ENCODE results near the gene PLPP3.

DNA sequence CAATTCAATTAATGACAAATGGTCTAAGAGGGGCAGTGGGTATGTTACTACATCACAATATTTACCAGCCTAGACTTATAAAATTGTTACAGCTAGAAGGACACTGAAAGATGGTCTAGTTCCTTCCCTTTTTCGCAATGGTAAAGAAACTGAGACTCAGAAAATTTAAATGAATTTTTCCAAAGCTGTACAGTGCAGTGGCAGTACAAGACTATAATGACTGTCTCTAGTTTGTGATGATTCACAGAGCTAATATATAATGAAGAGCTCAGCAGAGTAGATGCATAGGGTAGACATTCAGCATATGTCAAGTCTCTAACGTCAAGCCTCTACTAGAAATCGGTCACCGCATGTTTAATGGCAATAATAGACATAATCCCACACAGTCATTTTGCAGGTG is 4.6 kb downstream of the PLPP3 start:
- TF ChIP-seq, protein P1, sequence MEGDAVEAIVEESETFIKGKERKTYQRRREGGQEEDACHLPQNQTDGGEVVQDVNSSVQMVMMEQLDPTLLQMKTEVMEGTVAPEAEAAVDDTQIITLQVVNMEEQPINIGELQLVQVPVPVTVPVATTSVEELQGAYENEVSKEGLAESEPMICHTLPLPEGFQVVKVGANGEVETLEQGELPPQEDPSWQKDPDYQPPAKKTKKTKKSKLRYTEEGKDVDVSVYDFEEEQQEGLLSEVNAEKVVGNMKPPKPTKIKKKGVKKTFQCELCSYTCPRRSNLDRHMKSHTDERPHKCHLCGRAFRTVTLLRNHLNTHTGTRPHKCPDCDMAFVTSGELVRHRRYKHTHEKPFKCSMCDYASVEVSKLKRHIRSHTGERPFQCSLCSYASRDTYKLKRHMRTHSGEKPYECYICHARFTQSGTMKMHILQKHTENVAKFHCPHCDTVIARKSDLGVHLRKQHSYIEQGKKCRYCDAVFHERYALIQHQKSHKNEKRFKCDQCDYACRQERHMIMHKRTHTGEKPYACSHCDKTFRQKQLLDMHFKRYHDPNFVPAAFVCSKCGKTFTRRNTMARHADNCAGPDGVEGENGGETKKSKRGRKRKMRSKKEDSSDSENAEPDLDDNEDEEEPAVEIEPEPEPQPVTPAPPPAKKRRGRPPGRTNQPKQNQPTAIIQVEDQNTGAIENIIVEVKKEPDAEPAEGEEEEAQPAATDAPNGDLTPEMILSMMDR (IDR thresholded peaks at IDR 0.05), result no peak
- TF ChIP-seq POLR2AphosphoS5 (IDR thresholded peaks at IDR 0.05) (no peak), POLR2A (IDR thresholded peaks at IDR 0.05) (no peak)

Measured in prostate gland (tissue), 2 donors.